Measurements from ENCODE around the gene SMIM5.

DNA sequence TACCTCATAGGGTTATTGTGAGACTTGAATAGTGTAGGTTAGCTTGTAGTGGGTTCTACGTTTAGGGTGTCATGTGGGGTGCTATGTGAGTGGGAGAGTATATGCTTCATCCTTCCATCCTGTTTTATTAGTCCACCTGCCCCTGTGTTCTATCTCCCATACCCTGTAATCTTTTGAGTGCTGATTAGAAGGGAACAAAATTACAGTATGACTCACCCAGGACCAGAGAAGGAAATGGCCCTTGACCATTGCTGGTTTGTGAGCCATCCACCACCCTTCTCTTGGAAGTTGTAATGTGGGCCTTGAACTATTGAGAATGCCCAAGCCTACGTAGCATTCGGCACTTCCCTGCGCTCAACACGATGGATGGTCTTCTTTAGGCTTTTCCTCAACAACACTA is 51.0 kb downstream of the SMIM5 start:
- TF ChIP-seq CTCF (IDR thresholded peaks at IDR 0.05): no peak
- TF ChIP-seq POLR2AphosphoS5 (IDR thresholded peaks at IDR 0.05; ENCODE audit: insufficient read depth in 1 of 2, low read depth in 1 of 2): no peak
- TF ChIP-seq POLR2A (IDR thresholded peaks at IDR 0.05): no peak
